ENCODE measurements around the gene STARD5.

The STARD5 gene

GRCh38 chr15:81292523-81293001, 31.4 kb downstream of the STARD5 start:
- no peak for DNase-seq (ENCODE audit: low read depth)

DNA sequence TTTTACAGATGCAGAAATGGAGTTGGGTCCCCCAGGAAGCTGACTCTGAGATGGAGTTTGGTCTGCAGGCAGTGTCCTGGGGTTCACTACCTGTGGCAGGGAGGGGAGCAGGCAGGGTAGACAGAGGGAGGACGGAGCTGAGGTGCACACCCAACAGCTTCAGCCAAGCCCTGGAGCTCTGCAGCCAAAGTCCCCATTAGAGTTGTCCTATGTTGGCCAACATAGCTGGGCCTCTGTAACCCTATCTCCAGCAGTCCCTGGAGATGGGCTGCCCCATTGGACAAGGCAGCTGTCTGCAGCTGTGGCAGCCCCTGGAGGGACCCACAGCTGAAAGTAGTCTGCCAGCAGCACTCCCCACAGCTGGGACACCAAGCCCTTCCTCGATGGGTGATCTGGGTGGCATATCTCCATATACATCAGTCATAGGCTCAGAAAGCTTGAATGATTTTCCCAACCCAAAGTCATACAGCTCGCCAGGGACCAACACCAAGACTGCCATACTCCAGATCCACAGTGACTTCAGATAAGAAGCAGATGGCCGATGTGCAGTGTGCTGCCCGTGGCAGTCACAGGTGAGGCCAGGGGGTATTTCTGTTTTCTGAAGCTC, 31.9 kb downstream of the STARD5 start:
- DNase-seq (ENCODE audit: low read depth), result no peak

GRCh38 chr15:81289910-81290309, 34.0 kb downstream of the STARD5 start:
- no peak for DNase-seq (ENCODE audit: low read depth)

GRCh38 chr15:81288616-81289015, 35.3 kb downstream of the STARD5 start:
- no peak for DNase-seq (ENCODE audit: low read depth)

DNA sequence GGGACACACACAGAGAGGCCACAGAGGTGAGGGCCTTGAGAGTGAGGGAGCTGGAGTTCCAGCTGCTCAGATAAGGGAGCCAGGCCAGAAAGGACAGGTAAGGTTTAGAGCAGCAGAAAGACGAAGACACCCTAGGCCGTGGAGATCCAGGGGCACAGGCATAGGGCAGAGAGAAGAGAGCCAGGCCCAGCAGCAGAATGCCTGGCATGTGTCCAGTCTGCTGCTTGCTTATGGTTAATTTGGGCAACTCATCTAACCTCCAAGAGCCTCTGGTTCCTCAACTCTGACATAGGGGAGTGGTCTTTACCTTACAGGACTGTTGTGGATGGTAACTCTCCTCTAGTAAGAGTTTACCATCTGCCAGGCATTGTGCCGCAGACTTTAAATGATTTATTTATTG, 35.9 kb downstream of the STARD5 start:
- DNase-seq (ENCODE audit: low read depth), result no peak

- no peak for DNase-seq (ENCODE audit: low read depth)
These were observed 37.3 kb downstream of the STARD5 start for GRCh38 chr15:81286621-81287121.

DNA sequence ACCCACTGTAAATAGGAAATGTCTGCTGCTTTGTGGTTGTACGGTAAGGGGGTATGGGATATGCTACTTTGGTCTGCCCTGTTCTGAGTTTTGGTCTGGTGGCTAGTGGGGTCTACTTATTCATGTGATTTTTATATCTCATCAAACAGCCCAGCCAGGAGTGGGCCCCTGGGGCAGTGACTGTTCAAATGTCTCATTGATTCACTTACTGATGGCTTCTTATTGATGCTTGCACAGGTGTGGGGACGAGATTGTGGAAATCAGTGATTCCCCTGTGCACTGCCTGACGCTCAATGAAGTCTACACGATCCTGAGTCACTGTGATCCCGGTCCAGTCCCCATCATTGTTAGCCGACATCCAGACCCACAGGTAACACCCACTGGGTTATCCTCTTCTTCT, 38.5 kb downstream of the STARD5 start:
- DNase-seq (ENCODE audit: low read depth), result no peak

GRCh38 chr15:81284256-81285031, 39.5 kb downstream of the STARD5 start:
- DNase-seq (ENCODE audit: low read depth), result no peak

GRCh38 chr15:81282911-81283310, 41.0 kb downstream of the STARD5 start:
- no peak for DNase-seq (ENCODE audit: low read depth)

DNA sequence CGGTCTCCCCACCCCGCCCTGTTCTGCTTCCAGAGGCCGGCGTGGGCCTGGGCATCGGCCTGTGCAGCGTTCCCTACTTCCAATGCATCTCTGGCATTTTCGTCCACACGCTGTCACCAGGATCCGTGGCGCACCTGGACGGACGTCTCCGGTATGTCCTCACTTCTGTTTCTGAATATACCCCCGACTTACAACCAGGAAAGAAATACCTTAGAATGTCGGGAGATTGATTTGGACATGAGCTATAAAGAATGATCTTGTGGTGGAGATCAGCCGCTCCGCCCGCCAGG, 41.4 kb downstream of the STARD5 start:
- DNase-seq (ENCODE audit: low read depth), result no peak

- DNase-seq (ENCODE audit: low read depth), result no peak
These were observed 42.0 kb downstream of the STARD5 start for GRCh38 chr15:81281766-81282605.

DNA sequence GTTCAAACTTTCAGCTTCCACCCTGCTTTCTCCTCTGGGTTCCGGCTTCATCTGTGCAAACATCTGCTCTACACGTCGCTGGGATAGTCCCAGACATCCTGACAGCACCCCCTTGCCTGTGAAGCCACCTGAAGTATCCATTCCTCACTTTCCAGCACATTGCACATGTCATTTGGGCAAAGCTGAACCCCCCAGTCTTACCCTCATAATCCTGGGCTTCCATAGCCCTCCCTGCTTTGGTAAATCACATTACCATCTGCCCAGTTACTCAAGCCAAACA, 42.5 kb downstream of the STARD5 start:
- no peak for DNase-seq (ENCODE audit: low read depth)

- DNase-seq (ENCODE audit: low read depth), result no peak
These were observed 43.1 kb downstream of the STARD5 start for GRCh38 chr15:81280696-81281455.

GRCh38 chr15:81279621-81280485, 44.1 kb downstream of the STARD5 start:
- DNase-seq (ENCODE audit: low read depth), result peak; percentile 38

GRCh38 chr15:81278306-81279029, 45.5 kb downstream of the STARD5 start:
- DNase-seq (ENCODE audit: low read depth), result no peak

DNA sequence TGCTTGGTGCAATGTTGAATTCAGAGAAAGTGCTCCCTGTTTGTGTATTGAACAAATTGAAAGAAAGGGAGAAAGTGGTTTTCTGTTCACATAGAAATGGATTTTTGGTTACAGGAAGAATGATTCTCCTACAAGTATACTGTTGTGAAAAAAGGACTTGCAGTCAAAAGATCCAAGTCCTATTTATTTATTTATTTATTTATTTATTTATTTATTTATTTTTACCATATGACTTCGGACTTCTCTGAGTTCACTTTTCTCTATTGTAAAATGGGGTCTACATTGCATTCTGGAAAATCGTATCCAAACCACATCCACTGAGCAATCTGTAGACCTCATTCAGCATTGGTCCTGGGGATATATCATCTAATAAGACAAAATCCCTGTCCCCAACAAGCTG, 46.1 kb downstream of the STARD5 start:
- no peak for DNase-seq (ENCODE audit: low read depth)

DNA sequence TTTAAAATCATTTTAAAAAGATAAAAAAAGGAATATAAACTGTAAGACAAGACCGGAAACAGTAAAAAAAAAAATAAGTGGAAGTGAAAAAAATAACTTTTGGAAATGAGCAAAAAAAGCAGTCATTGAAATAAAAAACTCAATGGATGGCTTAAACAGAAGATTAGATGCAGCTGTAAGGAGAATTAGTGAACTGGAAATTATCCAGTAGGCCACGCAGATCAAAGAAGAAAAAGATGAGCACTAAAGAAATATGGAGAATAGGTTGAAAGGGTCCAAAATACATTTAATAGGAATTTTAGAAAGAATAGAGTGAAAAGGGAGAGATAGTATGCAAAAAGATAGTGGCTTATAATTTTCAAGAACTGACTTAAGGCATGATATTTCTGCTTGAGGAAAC, 47.0 kb downstream of the STARD5 start:
- DNase-seq (ENCODE audit: low read depth), result no peak

- peak; percentile 34 for DNase-seq (ENCODE audit: low read depth)
These were observed 48.1 kb downstream of the STARD5 start for GRCh38 chr15:81275711-81276392.

GRCh38 chr15:81274931-81275707, 48.8 kb downstream of the STARD5 start:
- peak; percentile 83 for DNase-seq (ENCODE audit: low read depth)
